ENCODE data around the gene CLEC16A. TPM values are rescaled to one million over a fixed set of nuclear protein-coding genes. Genes with fewer than 3 reads are reported as not detected.

Gene CLEC16A
- total and polyA plus RNA-seq, 7 experiments from 2014 or later: 14.7 to 38.2 (median 31.8) TPM

- Histone ChIP-seq H3K4me1 (ENCODE audit: control insufficient read depth in 2 of 2, insufficient read depth in 2 of 2, low read length in 2 of 2) (no peaks in the 10 kb centered on the region), H3K9me3 (ENCODE audit: control insufficient read depth in 2 of 3, low read length in 3 of 3) (no peaks in the 10 kb centered on the region), H3K27ac (ENCODE audit: low read depth, low read length) (no peak overlapping the region), H3K4me3 (ENCODE audit: low read length) (no peak overlapping the region), H3K36me3 (ENCODE audit: control insufficient read depth in 2 of 3, insufficient read depth in 3 of 3, low read length in 3 of 3) (no peaks in the 10 kb centered on the region), H3K27me3 (ENCODE audit: control insufficient read depth in 2 of 2, insufficient read depth in 2 of 2, low read length in 2 of 2) (no peaks in the 10 kb centered on the region)
- ChIA-PET CTCF (no interaction called here), POLR2A (no interaction called here)
- no peaks in the 10 kb centered on the region for H3K9me3 Mint-ChIP-seq
- H3K36me3 Mint-ChIP-seq: peaks cover 0 to 16% (median 3%) of the 10 kb centered on the region in 5 donors
- intact Hi-C loops (cut with micrococcal nuclease): no loop called here
- H3K4me1 Mint-ChIP-seq: peaks cover 8 to 71% (median 21%) of the 10 kb centered on the region in 7 donors
- ATAC-seq (no peak), DNase-seq (no peak)
- peak overlapping the region in 1 of 10 donors; percentile 67 for H3K4me3 Mint-ChIP-seq
- no peaks in the 10 kb centered on the region for H3K27me3 Mint-ChIP-seq
- H3K27ac Mint-ChIP-seq: peak overlapping the region in 1 of 9 donors; percentile 85
Observed at GRCh38 chr16:11198375-11198774, 254.0 kb downstream of the CLEC16A start.

DNA sequence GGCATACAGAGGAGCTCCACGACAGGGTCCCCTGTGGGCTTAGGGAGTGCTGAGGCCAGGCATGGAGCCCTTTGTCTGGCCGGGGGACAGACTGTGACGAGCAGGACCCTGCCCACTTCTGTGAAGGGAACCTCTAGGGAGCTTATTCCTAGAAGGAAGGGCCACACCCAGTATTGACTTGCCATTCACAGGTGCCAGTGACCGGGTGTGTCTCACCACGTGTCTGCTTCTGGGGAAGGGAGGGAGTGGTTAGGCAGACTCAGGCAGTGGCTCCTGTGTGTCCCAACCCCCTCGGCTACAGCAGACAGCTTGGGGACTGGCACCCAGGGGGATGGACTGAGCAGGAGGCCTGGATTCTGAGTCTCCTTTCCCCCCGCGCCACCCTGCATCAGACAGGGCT lies 254.5 kb downstream of the CLEC16A start:
- no peaks in the 10 kb centered on the region for H3K27me3 Mint-ChIP-seq
- peak overlapping the region in 1 of 10 donors; percentile 67 for H3K4me3 Mint-ChIP-seq
- peaks cover 8 to 66% (median 17%) of the 10 kb centered on the region in 7 donors for H3K4me1 Mint-ChIP-seq
- Histone ChIP-seq H3K27ac (ENCODE audit: low read depth, low read length) (no peak overlapping the region), H3K27me3 (ENCODE audit: control insufficient read depth in 2 of 2, insufficient read depth in 2 of 2, low read length in 2 of 2) (no peaks in the 10 kb centered on the region), H3K9me3 (ENCODE audit: control insufficient read depth in 2 of 3, low read length in 3 of 3) (no peaks in the 10 kb centered on the region), H3K4me3 (ENCODE audit: low read length) (no peak overlapping the region), H3K4me1 (ENCODE audit: control insufficient read depth in 2 of 2, insufficient read depth in 2 of 2, low read length in 2 of 2) (no peaks in the 10 kb centered on the region), H3K36me3 (ENCODE audit: control insufficient read depth in 2 of 3, insufficient read depth in 3 of 3, low read length in 3 of 3) (no peaks in the 10 kb centered on the region)
- intact Hi-C loops (cut with micrococcal nuclease): no loop called here
- DNase-seq (no peak), ATAC-seq (no peak)
- CTCF ChIA-PET: no interaction called here
- peak overlapping the region in 1 of 9 donors; percentile 59 for H3K27ac Mint-ChIP-seq
- POLR2A ChIA-PET: no interaction called here
- H3K36me3 Mint-ChIP-seq: peaks cover 0 to 11% (median 3%) of the 10 kb centered on the region in 5 donors
- no peaks in the 10 kb centered on the region for H3K9me3 Mint-ChIP-seq

- H3K4me1 Mint-ChIP-seq: peaks cover 0 to 58% (median 10%) of the 10 kb centered on the region in 7 donors
Observed at GRCh38 chr16:11200592-11200991, 256.2 kb downstream of the CLEC16A start.

GRCh38 chr16:11201498-11202259 lies 257.3 kb downstream of the CLEC16A start:
- no peaks in the 10 kb centered on the region for H3K9me3 Mint-ChIP-seq
- ChIA-PET CTCF (interaction anchor here (0.6 kb wide), 1 partner anchor 64 kb away, joined by 5 read pairs; no protein-coding TSS in a partner anchor), POLR2A (interaction anchor here (0.8 kb wide), 1 partner anchor 57 kb away, joined by 3 read pairs; no protein-coding TSS in a partner anchor)
- DNase-seq (no peak), ATAC-seq (peak; percentile 59)
- Histone ChIP-seq H3K27ac (ENCODE audit: low read depth, low read length) (no peak overlapping the region), H3K27me3 (ENCODE audit: control insufficient read depth in 2 of 2, insufficient read depth in 2 of 2, low read length in 2 of 2) (no peaks in the 10 kb centered on the region), H3K4me3 (ENCODE audit: low read length) (no peak overlapping the region), H3K36me3 (ENCODE audit: control insufficient read depth in 2 of 3, insufficient read depth in 3 of 3, low read length in 3 of 3) (no peaks in the 10 kb centered on the region), H3K4me1 (ENCODE audit: control insufficient read depth in 2 of 2, insufficient read depth in 2 of 2, low read length in 2 of 2) (no peaks in the 10 kb centered on the region), H3K9me3 (ENCODE audit: control insufficient read depth in 2 of 3, low read length in 3 of 3) (no peaks in the 10 kb centered on the region)
- H3K4me1 Mint-ChIP-seq: peaks cover 0 to 59% (median 13%) of the 10 kb centered on the region in 7 donors
- intact Hi-C loops (cut with micrococcal nuclease): no loop called here
- H3K36me3 Mint-ChIP-seq: peaks cover 0 to 4% (median 0%) of the 10 kb centered on the region in 5 donors
- peak overlapping the region in 4 of 9 donors; percentile 23 to 71 (median 40) for H3K27ac Mint-ChIP-seq
- H3K4me3 Mint-ChIP-seq: no peak overlapping the region
- no peaks in the 10 kb centered on the region for H3K27me3 Mint-ChIP-seq

More at GRCh38 chr16:11200592-11200991, 256.2 kb downstream of the CLEC16A start:
- Histone ChIP-seq H3K27ac (ENCODE audit: low read depth, low read length) (no peak overlapping the region), H3K9me3 (ENCODE audit: control insufficient read depth in 2 of 3, low read length in 3 of 3) (no peaks in the 10 kb centered on the region), H3K36me3 (ENCODE audit: control insufficient read depth in 2 of 3, insufficient read depth in 3 of 3, low read length in 3 of 3) (no peaks in the 10 kb centered on the region), H3K4me3 (ENCODE audit: low read length) (no peak overlapping the region), H3K4me1 (ENCODE audit: control insufficient read depth in 2 of 2, insufficient read depth in 2 of 2, low read length in 2 of 2) (no peaks in the 10 kb centered on the region), H3K27me3 (ENCODE audit: control insufficient read depth in 2 of 2, insufficient read depth in 2 of 2, low read length in 2 of 2) (no peaks in the 10 kb centered on the region)
- ATAC-seq (no peak), DNase-seq (no peak)
- no peak overlapping the region for H3K4me3 Mint-ChIP-seq
- CTCF ChIA-PET: no interaction called here
- no peaks in the 10 kb centered on the region for H3K9me3 Mint-ChIP-seq
- peaks cover 0 to 7% (median 0%) of the 10 kb centered on the region in 5 donors for H3K36me3 Mint-ChIP-seq
- POLR2A ChIA-PET: no interaction called here
- intact Hi-C loops (cut with micrococcal nuclease): no loop called here
- no peaks in the 10 kb centered on the region for H3K27me3 Mint-ChIP-seq
- H3K27ac Mint-ChIP-seq: peak overlapping the region in 2 of 9 donors; percentile 38 to 72

DNA sequence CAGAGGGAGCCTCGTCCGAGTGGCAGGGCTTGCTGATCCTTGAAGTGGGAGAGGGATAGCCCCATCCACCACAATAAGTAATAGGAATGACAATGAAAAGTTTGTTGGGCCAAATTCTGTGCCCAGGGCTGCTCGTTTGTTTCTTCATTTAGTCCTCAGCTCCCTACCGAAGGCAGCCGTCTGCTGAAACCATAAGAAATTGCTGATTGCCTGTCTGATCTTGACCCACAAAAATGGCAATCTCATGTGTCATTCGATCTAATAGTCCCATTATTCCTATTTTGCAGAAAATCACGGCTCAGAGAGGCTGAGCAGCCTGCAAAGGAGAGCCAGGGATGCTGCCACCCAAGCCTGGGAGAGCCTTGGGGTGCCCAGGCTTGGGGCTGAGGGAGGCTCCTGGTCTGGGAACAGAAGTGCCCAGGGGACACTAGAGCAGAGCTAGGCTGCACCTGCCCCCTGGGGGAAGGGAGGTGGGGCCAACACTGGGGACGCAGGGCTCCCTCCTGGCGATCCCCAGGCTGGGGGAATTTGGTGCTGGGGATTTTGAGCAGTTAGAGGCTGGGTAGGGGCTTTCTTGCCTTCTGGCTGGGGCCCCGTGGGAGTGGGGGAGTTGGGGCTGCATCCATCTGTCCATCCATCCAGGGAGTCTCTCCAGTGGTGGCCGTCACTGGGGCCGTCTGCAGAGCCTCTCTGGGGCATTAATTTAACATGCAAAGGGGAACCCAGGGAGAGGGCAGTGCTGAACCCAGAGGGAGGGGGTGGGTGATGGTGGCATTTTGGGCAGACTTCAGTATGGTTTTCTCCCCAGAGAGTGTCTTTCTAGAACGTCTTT lies 258.1 kb downstream of the CLEC16A start:
- Mint-ChIP-seq H3K27me3 (no peaks in the 10 kb centered on the region), H3K4me3 (no peak overlapping the region)

GRCh38 chr16:11203111-11203623 lies 258.8 kb downstream of the CLEC16A start:
- no peaks in the 10 kb centered on the region for H3K27me3 ChIP-seq (ENCODE audit: control insufficient read depth in 2 of 2, insufficient read depth in 2 of 2, low read length in 2 of 2)
- Mint-ChIP-seq H3K27ac (peak overlapping the region in 1 of 9 donors; percentile 15), H3K4me1 (peaks cover 0 to 55% (median 19%) of the 10 kb centered on the region in 7 donors), H3K9me3 (peaks cover 0 to 8% (median 0%) of the 10 kb centered on the region in 11 donors), H3K27me3 (no peaks in the 10 kb centered on the region), H3K36me3 (peaks cover 0 to 5% (median 0%) of the 10 kb centered on the region in 5 donors), H3K4me3 (no peak overlapping the region)
- H3K9me3 ChIP-seq (ENCODE audit: control insufficient read depth in 2 of 3, low read length in 3 of 3): peaks cover 0 to 5% (median 0%) of the 10 kb centered on the region in 3 experiments
- no peak overlapping the region for H3K4me3 ChIP-seq (ENCODE audit: low read length)
- H3K4me1 ChIP-seq (ENCODE audit: control insufficient read depth in 2 of 2, insufficient read depth in 2 of 2, low read length in 2 of 2): no peaks in the 10 kb centered on the region
- DNase-seq (no peak), ATAC-seq (no peak)
- intact Hi-C loops (cut with micrococcal nuclease): no loop called here
- H3K36me3 ChIP-seq (ENCODE audit: control insufficient read depth in 2 of 3, insufficient read depth in 3 of 3, low read length in 3 of 3): no peaks in the 10 kb centered on the region
- H3K27ac ChIP-seq (ENCODE audit: low read depth, low read length): no peak overlapping the region
- POLR2A ChIA-PET: interaction anchor here (0.6 kb wide), 1 partner anchor 17 kb away, joined by 3 read pairs; no protein-coding TSS in a partner anchor
- CTCF ChIA-PET: no interaction called here

More for the DNA sequence above, 258.1 kb downstream of the CLEC16A start:
- peaks cover 0 to 61% (median 19%) of the 10 kb centered on the region in 7 donors for H3K4me1 Mint-ChIP-seq
- Histone ChIP-seq H3K36me3 (ENCODE audit: control insufficient read depth in 2 of 3, insufficient read depth in 3 of 3, low read length in 3 of 3) (no peaks in the 10 kb centered on the region), H3K4me1 (ENCODE audit: control insufficient read depth in 2 of 2, insufficient read depth in 2 of 2, low read length in 2 of 2) (no peaks in the 10 kb centered on the region), H3K27ac (ENCODE audit: low read depth, low read length) (no peak overlapping the region), H3K4me3 (ENCODE audit: low read length) (no peak overlapping the region), H3K9me3 (ENCODE audit: control insufficient read depth in 2 of 3, low read length in 3 of 3) (peaks cover 0 to under 1% (median 0%) of the 10 kb centered on the region in 3 experiments), H3K27me3 (ENCODE audit: control insufficient read depth in 2 of 2, insufficient read depth in 2 of 2, low read length in 2 of 2) (no peaks in the 10 kb centered on the region)
- POLR2A ChIA-PET: interaction anchor here (0.6 to 0.8 kb wide), 2 partner anchors 18 to 56 kb away, joined by 3 read pairs; no protein-coding TSS in a partner anchor
- H3K36me3 Mint-ChIP-seq: peaks cover 0 to 4% (median 0%) of the 10 kb centered on the region in 5 donors
- CTCF ChIA-PET: no interaction called here
- ATAC-seq (no peak), DNase-seq (no peak)
- peak overlapping the region in 1 of 9 donors; percentile 15 for H3K27ac Mint-ChIP-seq
- peaks cover 0 to 2% (median 0%) of the 10 kb centered on the region in 11 donors for H3K9me3 Mint-ChIP-seq
- intact Hi-C loops (cut with micrococcal nuclease): no loop called here
